ENCODE data around the gene PTPRZ1.

GRCh38 chr7:121831801-121832200 is 41.2 kb upstream of the PTPRZ1 start:
- TF ChIP-seq GATA3 (IDR thresholded peaks at IDR 0.05; ENCODE audit: low read depth, low read length), result no peak
- TF ChIP-seq GATA2 (IDR thresholded peaks at IDR 0.05; ENCODE audit: low read depth, low read length), result no peak
